Karpas-422 (cell line): ENCODE data around the gene EGFL7. TPM values are rescaled to one million over a fixed set of nuclear protein-coding genes. Genes with fewer than 3 reads are reported as not detected.

Source experiments
- DNase-seq: peaks from one replicate; pipeline ENCODE4 v3.0.0-alpha.2; 2015
- H2AFZ ChIP-seq: fragments of 200-600 bp; sonication (generic); 2 replicates; pipeline ENCODE4 v1.6.1; 2014; ENCODE audit warnings: antibody characterized with exemption, low read length, mixed read lengths
- H3K27ac ChIP-seq: fragments of 200-600 bp; sonication (generic); 2 replicates; pipeline ENCODE4 v1.5.1; 2014; ENCODE audit warnings: mild to moderate bottlenecking, low read length, moderate library complexity
- H3K27me3 ChIP-seq: fragments of 200-600 bp; sonication (generic); 2 replicates; pipeline ENCODE4 v1.6.1; 2014; ENCODE audit warnings: low read length, mixed read lengths
- H3K36me3 ChIP-seq: fragments of 200-600 bp; sonication (generic); 2 replicates; pipeline ENCODE4 v1.6.1; 2014; ENCODE audit warnings: low read length, mixed read lengths; ENCODE audit not compliant: insufficient read depth
- H3K4me1 ChIP-seq: fragments of 200-600 bp; sonication (generic); 2 replicates; pipeline ENCODE4 v1.6.1; 2014; ENCODE audit warnings: mild to moderate bottlenecking, low read length, mixed read lengths
- H3K4me2 ChIP-seq: fragments of 200-600 bp; sonication (generic); 2 replicates; pipeline ENCODE4 v1.6.1; 2014; ENCODE audit warnings: low read length, low read depth, mild to moderate bottlenecking; ENCODE audit not compliant: poor library complexity, severe bottlenecking
- H3K4me3 ChIP-seq: fragments of 200-600 bp; sonication (generic); 2 replicates; pipeline ENCODE4 v1.5.1; 2014; ENCODE audit warnings: mild to moderate bottlenecking, antibody characterized with exemption, low read length, mixed read lengths
- H3K79me2 ChIP-seq: fragments of 200-600 bp; sonication (generic); 2 replicates; pipeline ENCODE4 v1.6.1; 2014; ENCODE audit warnings: mild to moderate bottlenecking, low read length, mixed read lengths
- H3K9ac ChIP-seq: fragments of 200-600 bp; sonication (generic); 2 replicates; pipeline ENCODE4 v1.6.0; 2014; ENCODE audit warnings: low read length
- H3K9me2 ChIP-seq: fragments of 200-600 bp; sonication (generic), shearing (Covaris generic); replicated peaks from 2 replicates; pipeline ENCODE4 v1.6.0; 2014; ENCODE audit warnings: mild to moderate bottlenecking, low read length, moderate library complexity; ENCODE audit not compliant: insufficient read depth
- H3K9me3 ChIP-seq: fragments of 300-700, 200-600 bp; sonication (generic); 2 replicates; pipeline ENCODE4 v1.6.1; 2014; ENCODE audit warnings: low read length, mixed read lengths
- H4K20me1 ChIP-seq: fragments of 200-600 bp; sonication (generic); 2 replicates; pipeline ENCODE4 v1.6.1; 2014; ENCODE audit warnings: mild to moderate bottlenecking, antibody characterized with exemption, low read length, low read depth; ENCODE audit not compliant: insufficient read depth
- total RNA-seq: library from RNA; depleted of rRNA; stranded (reverse); fragments of >200 nt; shearing (Covaris generic); gene quantifications from 2 replicates; pipeline ENCODE4 v1.2.3, GENCODE V29; 2014; ENCODE audit warnings: low replicate concordance

The EGFL7 gene
- total RNA-seq, 1 experiment from 2014 or later = not detected

- Histone ChIP-seq H3K4me3 (no peak overlapping the region; the same call in 1 of the 2 replicates), H3K9ac (peak overlapping the region; percentile 24), H3K79me2 (no peaks in the 10 kb centered on the region), H3K4me2 (peak overlapping the region; percentile 40), H3K4me1 (peaks cover 19% of the 10 kb centered on the region), H2AFZ (no peak overlapping the region), H3K27ac (no peak overlapping the region), H3K9me2 (no peaks in the 10 kb centered on the region), H3K27me3 (no peaks in the 10 kb centered on the region), H4K20me1 (no peaks in the 10 kb centered on the region; the same call in 1 of the 2 replicates), H3K9me3 (no peaks in the 10 kb centered on the region), H3K36me3 (no peaks in the 10 kb centered on the region)
- no peak for DNase-seq
Measured at GRCh38 chr9:136617746-136618579, 44.8 kb upstream of the EGFL7 start.

GRCh38 chr9:136618580-136619547 lies 43.9 kb upstream of the EGFL7 start:
- Histone ChIP-seq H2AFZ (no peak overlapping the region), H3K36me3 (no peaks in the 10 kb centered on the region), H3K27ac (no peak overlapping the region), H3K4me1 (peaks cover 19% of the 10 kb centered on the region), H3K4me3 (no peak overlapping the region), H3K79me2 (no peaks in the 10 kb centered on the region), H3K9ac (no peak overlapping the region), H3K27me3 (no peaks in the 10 kb centered on the region), H3K4me2 (no peak overlapping the region), H3K9me2 (no peaks in the 10 kb centered on the region), H3K9me3 (no peaks in the 10 kb centered on the region), H4K20me1 (no peaks in the 10 kb centered on the region; the same call in 1 of the 2 replicates)
- peak; percentile 57 for DNase-seq

- no peak overlapping the region for H3K4me3 ChIP-seq
- H3K9me2 ChIP-seq = no peaks in the 10 kb centered on the region
- H3K9ac ChIP-seq = no peak overlapping the region
- no peak overlapping the region for H3K27ac ChIP-seq
- no peak overlapping the region for H2AFZ ChIP-seq
- no peaks in the 10 kb centered on the region for H3K79me2 ChIP-seq
- no peaks in the 10 kb centered on the region for H3K9me3 ChIP-seq
- H3K4me2 ChIP-seq = no peak overlapping the region
- H4K20me1 ChIP-seq = peaks cover 4% of the 10 kb centered on the region; the same call in 1 of the 2 replicates
- no peak for DNase-seq
- no peaks in the 10 kb centered on the region for H3K36me3 ChIP-seq
- peaks cover 19% of the 10 kb centered on the region for H3K4me1 ChIP-seq
- H3K27me3 ChIP-seq = no peaks in the 10 kb centered on the region
Measured at GRCh38 chr9:136619742-136620440, 42.8 kb upstream of the EGFL7 start.

GRCh38 chr9:136620441-136621018 lies 42.2 kb upstream of the EGFL7 start:
- Histone ChIP-seq H3K79me2 (no peaks in the 10 kb centered on the region), H3K9me3 (no peaks in the 10 kb centered on the region), H2AFZ (no peak overlapping the region), H3K9me2 (no peaks in the 10 kb centered on the region), H3K4me2 (no peak overlapping the region), H3K4me1 (peaks cover 19% of the 10 kb centered on the region), H3K27me3 (no peaks in the 10 kb centered on the region), H3K27ac (no peak overlapping the region), H4K20me1 (peaks cover 4% of the 10 kb centered on the region; the same call in 1 of the 2 replicates), H3K4me3 (no peak overlapping the region), H3K36me3 (no peaks in the 10 kb centered on the region), H3K9ac (no peak overlapping the region)
- no peak for DNase-seq

GRCh38 chr9:136621019-136621733 lies 41.5 kb upstream of the EGFL7 start:
- no peak overlapping the region for H3K4me3 ChIP-seq
- H3K9me2 ChIP-seq = no peaks in the 10 kb centered on the region
- no peak for DNase-seq
- no peak overlapping the region for H2AFZ ChIP-seq
- H3K4me2 ChIP-seq = no peak overlapping the region
- H3K36me3 ChIP-seq = no peaks in the 10 kb centered on the region
- no peaks in the 10 kb centered on the region for H3K79me2 ChIP-seq
- peaks cover 19% of the 10 kb centered on the region for H3K4me1 ChIP-seq
- no peaks in the 10 kb centered on the region for H3K9me3 ChIP-seq
- H3K9ac ChIP-seq = no peak overlapping the region
- H4K20me1 ChIP-seq = peaks cover 4% of the 10 kb centered on the region; the same call in 1 of the 2 replicates
- no peak overlapping the region for H3K27ac ChIP-seq
- no peaks in the 10 kb centered on the region for H3K27me3 ChIP-seq

- Histone ChIP-seq H3K9me2 (no peaks in the 10 kb centered on the region), H4K20me1 (peaks cover 4% of the 10 kb centered on the region; the same call in 1 of the 2 replicates), H3K36me3 (no peaks in the 10 kb centered on the region), H3K27ac (no peak overlapping the region), H3K4me2 (no peak overlapping the region), H3K9me3 (no peaks in the 10 kb centered on the region), H3K27me3 (no peaks in the 10 kb centered on the region), H2AFZ (no peak overlapping the region), H3K4me3 (no peak overlapping the region), H3K4me1 (peaks cover 19% of the 10 kb centered on the region), H3K79me2 (no peaks in the 10 kb centered on the region), H3K9ac (no peak overlapping the region)
- no peak for DNase-seq
Measured at GRCh38 chr9:136621734-136622093, 41.0 kb upstream of the EGFL7 start.

- Histone ChIP-seq H3K4me1 (peaks cover 16% of the 10 kb centered on the region), H2AFZ (no peak overlapping the region), H4K20me1 (peaks cover 4% of the 10 kb centered on the region; the same call in 1 of the 2 replicates), H3K36me3 (no peaks in the 10 kb centered on the region), H3K4me2 (no peak overlapping the region), H3K9me2 (no peaks in the 10 kb centered on the region), H3K27me3 (no peaks in the 10 kb centered on the region), H3K27ac (no peak overlapping the region), H3K4me3 (no peak overlapping the region), H3K9ac (no peak overlapping the region), H3K79me2 (no peaks in the 10 kb centered on the region), H3K9me3 (no peaks in the 10 kb centered on the region)
- no peak for DNase-seq
Measured at GRCh38 chr9:136622538-136622948, 40.2 kb upstream of the EGFL7 start.
